ENCODE results near the gene MCF2L2.

- TF ChIP-seq POLR2A (IDR thresholded peaks at IDR 0.05) (no peak), CTCF (IDR thresholded peaks at IDR 0.05) (no peak), EP300 (IDR thresholded peaks at IDR 0.05) (no peak)
Observed at GRCh38 chr3:183327343-183327742, 101.1 kb downstream of the MCF2L2 start.
